HG03095 (cell line): Measurements from ENCODE around the gene RASGRP2.
A peak's percentile ranks its signal among the peaks of the same experiment; 100 is the strongest.

ENCODE experiments used
- ATAC-seq: cut with Tn5 transposase; IDR thresholded peaks from one replicate; pipeline ENCODE4 v1.9.1; 2021; ENCODE audit warnings: moderate library complexity; ENCODE audit not compliant: unreplicated experiment

RASGRP2 gene

DNA sequence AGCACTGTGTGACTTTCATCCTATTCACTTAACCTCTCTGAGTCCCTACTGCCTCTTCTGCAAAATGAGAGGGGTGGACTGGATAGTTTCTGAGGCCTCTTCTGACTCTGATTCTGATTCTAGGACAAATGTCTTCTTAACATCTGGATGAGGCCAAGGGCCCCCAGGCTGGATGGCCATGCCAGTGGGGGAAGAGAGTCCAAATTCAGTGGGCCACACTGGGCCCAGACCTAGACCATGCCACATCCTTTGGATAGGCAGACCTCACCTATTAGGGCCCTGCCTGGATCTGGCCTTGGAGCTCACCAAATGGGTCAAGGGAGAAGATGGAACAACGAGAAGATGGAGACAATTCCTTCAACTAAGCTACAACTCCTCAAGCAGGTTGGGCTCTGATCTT is 45.5 kb downstream of the RASGRP2 start:
- no peak for ATAC-seq

- ATAC-seq: no peak
Measured at GRCh38 chr11:64697663-64698375, 46.1 kb downstream of the RASGRP2 start.

- no peak for ATAC-seq
Measured at GRCh38 chr11:64696045-64696444, 47.9 kb downstream of the RASGRP2 start.

DNA sequence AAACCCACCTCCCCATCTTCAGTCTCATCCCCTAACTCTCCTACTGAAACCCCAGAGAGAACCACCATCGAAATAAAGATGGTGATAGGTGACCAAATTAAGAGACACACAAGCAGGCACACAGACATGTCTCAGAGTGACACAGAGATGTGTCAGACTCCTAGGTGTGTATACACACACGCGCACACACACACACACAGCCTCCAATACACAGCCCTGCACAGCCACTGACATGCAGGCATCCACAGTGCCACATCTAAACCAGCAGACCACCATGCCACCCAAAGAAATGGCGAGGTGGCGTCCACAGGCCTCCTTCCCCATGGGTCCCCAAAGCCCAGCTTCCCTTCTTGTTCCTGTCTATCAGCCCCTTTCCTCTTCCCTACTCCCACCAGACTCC is 48.4 kb downstream of the RASGRP2 start:
- ATAC-seq: no peak

GRCh38 chr11:64694821-64695365 is 49.0 kb downstream of the RASGRP2 start:
- ATAC-seq: no peak

GRCh38 chr11:64694026-64694755 is 49.8 kb downstream of the RASGRP2 start:
- ATAC-seq: no peak

DNA sequence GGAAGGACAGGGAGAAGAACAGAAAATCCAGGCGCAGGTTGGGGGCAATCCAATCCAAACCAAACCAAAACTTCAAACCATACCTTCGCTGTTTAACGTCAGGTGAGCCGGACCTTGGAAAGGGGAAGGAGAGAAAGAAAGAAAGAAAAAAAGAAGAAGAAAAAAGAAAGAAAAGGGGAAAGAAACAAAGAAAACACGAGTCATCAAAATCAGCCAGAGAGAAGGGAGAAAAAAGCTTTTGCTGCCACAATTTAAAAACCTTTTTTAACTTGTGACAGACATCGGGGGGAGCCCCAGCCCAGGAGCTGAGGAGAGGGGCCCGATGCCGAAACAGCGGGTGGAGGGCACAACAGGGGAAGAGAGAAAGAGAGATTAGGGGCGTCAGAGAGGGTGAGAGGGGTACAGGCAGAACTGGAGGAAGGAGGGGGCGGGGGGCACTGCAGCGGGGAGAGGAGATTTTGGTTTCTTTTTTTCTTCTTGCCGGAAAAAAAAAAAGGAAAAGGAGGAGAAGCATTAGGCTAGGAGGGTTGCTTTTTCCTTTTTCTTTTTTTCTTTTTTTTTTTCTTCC is 51.1 kb downstream of the RASGRP2 start:
- no peak for ATAC-seq

DNA sequence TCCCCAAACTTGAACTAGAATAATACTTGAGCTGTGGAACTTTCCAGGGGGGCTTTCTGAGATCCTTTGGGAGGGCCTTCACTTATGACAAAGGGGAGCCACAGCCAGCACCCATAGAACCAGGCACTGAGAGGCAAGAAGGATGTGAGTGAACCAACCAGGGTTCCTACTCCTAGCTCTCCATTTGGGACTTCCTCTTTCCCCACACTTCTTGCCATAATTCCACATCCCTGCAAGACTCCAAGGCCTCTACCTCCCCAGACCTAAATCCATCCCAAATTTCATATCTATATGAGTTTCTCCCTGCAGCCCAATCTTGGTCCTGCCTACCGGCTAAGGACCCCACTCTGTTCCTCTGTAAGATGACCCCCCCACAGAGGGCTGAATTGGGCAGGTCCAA is 52.4 kb downstream of the RASGRP2 start:
- no peak for ATAC-seq

GRCh38 chr11:64690235-64690634 is 53.7 kb downstream of the RASGRP2 start:
- ATAC-seq: no peak

- peak; percentile 65 for ATAC-seq
Measured at GRCh38 chr11:64688534-64688982, 55.4 kb downstream of the RASGRP2 start.

GRCh38 chr11:64687643-64688533 is 56.1 kb downstream of the RASGRP2 start:
- ATAC-seq: no peak

DNA sequence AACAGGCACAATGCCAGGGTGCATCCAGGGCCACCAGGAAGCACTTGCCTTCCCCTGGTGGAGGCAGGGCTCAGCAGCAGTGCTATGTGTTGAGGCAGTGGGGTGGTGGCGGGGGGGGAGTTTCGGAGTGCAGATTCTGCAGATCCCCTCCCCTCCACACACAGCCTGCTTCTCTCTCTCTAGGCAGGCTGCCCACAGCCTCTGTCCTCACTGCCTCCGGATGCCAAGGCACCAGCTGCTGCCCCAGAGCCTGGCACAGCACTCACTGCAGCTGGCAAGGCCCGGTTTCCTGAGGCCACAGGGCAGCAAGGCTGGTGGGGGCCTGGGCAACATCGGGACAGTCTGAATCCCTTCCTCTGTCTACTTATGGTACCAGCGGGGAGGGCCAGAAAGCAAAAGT is 56.7 kb downstream of the RASGRP2 start:
- no peak for ATAC-seq

GRCh38 chr11:64686466-64687170 is 57.3 kb downstream of the RASGRP2 start:
- ATAC-seq: no peak

- no peak for ATAC-seq
Measured at GRCh38 chr11:64685536-64685935, 58.4 kb downstream of the RASGRP2 start.

DNA sequence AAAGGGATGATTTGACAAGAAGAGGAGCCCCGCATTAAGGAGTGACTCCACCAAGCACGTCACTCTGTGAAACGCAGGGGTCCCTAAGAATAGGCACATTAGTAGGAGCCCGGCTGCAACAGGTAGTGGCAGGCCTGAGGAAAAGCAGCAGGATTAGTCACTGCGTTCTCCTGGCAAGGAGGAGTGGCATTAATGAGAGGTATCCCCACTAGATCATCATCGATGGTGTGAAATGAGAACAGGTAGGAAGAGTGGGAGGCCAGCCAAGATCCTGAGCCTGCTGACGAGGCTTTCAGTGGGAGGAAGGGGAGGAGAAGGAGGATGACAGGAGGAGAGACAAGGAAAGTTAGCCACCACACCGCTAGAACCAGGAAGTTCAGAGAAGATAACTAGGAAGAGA is 59.6 kb downstream of the RASGRP2 start:
- ATAC-seq: no peak

DNA sequence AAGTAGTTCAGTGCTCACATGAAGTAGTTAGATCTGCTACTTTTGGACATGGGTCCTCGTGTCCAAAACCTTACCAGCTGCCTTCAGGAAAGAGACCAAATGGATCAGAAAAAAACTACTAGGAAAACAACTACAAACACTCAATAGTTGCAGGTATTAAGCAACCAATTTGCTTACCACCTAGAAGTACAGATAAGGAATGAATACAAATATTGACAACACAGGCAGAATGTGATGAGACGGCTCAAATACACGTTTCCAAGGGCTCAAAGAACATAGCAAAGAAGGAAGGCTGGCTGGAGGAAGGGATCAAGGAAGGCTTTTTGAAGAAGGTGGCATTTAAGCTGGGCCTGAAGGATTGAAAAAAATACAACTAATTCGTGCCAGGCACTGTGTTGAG is 62.8 kb downstream of the RASGRP2 start:
- no peak for ATAC-seq

GRCh38 chr11:64679846-64680245 is 64.1 kb downstream of the RASGRP2 start:
- ATAC-seq: no peak

- ATAC-seq: no peak
Measured at GRCh38 chr11:64677441-64678023, 66.4 kb downstream of the RASGRP2 start.
